Astrocyte of the spinal cord (primary cell): Measurements from ENCODE around the gene ESX1.
A peak's percentile ranks its signal among the peaks of the same experiment; 100 is the strongest.

Source experiments
- DNase-seq: peaks from one replicate; pipeline ENCODE4 v3.0.0; 2011; ENCODE audit warnings: low read depth, low spot score
- H3K4me3 ChIP-seq: 2 replicates; pipeline ENCODE4 v1.5.1; 2011; ENCODE audit warnings: low read depth, mild to moderate bottlenecking, low read length, moderate library complexity
- in situ Hi-C: cut with HindIII; loops from 2 replicates; pipeline ENCODE4 v1.10.0; 2017; ENCODE audit warnings: low sequenced_read_pairs
- TF ChIP-seq, protein P1 (sequence below): IDR thresholded peaks from 2 replicates; pipeline ENCODE4 v1.5.1; 2012; ENCODE audit warnings: low read depth, mild to moderate bottlenecking, low read length, inconsistent platforms

ESX1 gene

GRCh38 chrX:104282166-104282725, 27.5 kb upstream of the ESX1 start:
- TF ChIP-seq, protein P1, sequence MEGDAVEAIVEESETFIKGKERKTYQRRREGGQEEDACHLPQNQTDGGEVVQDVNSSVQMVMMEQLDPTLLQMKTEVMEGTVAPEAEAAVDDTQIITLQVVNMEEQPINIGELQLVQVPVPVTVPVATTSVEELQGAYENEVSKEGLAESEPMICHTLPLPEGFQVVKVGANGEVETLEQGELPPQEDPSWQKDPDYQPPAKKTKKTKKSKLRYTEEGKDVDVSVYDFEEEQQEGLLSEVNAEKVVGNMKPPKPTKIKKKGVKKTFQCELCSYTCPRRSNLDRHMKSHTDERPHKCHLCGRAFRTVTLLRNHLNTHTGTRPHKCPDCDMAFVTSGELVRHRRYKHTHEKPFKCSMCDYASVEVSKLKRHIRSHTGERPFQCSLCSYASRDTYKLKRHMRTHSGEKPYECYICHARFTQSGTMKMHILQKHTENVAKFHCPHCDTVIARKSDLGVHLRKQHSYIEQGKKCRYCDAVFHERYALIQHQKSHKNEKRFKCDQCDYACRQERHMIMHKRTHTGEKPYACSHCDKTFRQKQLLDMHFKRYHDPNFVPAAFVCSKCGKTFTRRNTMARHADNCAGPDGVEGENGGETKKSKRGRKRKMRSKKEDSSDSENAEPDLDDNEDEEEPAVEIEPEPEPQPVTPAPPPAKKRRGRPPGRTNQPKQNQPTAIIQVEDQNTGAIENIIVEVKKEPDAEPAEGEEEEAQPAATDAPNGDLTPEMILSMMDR = no peak
- in situ Hi-C loops = no loop called here
- H3K4me3 ChIP-seq = no peak overlapping the region
- no peak for DNase-seq

DNA sequence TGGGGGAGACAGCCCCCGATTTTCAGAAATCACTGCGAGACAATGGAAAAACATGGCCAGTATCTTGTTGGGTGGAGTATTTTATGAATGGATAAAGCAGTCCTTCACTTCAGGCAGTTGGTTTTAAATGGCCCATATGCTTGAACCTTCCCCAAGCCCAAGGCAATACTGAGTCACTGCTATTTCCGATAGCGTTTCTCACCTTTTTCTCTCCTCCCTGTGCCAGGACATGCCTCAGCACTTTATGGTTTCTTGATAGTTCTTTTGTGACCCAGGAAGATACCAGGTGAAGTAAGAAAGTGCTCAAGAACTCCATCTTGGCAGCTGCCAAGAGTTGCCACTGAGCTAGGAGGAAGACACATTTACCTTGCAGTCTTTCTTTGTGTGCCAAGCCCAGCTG, 26.8 kb upstream of the ESX1 start:
- in situ Hi-C loops = no loop called here
- DNase-seq = no peak
- H3K4me3 ChIP-seq = no peak overlapping the region
- TF ChIP-seq, protein P1 = no peak

- H3K4me3 ChIP-seq = no peak overlapping the region
- TF ChIP-seq, protein P1 = no peak
- DNase-seq = no peak
- in situ Hi-C loops = no loop called here
Observed at GRCh38 chrX:104280609-104281008, 25.9 kb upstream of the ESX1 start.

DNA sequence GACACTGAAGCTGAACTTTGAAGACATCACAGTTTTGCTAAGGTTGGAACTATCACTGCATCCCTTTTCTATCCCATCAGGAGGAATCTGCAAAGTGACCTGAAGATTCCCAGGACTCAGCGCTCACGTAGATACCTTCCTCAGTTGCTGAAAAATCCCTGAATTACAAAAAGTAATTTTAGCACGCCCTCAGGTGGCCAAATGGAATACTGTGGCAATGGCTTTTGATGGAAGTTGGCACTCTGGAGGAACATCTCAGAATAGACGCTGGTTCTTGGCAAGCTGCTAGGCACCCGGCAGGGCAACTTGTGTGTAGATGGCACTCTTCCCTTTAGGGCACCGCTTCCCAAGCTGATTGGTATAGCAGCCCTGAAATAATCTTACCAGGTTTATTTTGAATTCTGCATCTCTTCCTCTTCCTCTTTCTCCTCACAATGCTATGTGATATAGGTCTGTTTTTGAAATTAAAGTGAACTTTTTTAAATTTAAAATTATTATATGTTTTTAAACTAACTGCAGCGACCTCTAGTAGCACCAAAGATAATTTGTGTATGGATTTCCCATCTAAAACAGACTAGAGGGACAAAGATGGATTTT, 16.3 kb upstream of the ESX1 start:
- in situ Hi-C loops = no loop called here
- DNase-seq = peak; percentile 36
- peak overlapping the region; percentile 9 for H3K4me3 ChIP-seq
- TF ChIP-seq, protein P1 = peak; percentile 61

GRCh38 chrX:104270212-104270611, 15.5 kb upstream of the ESX1 start:
- in situ Hi-C loops = no loop called here
- TF ChIP-seq, protein P1 = no peak
- DNase-seq = no peak
- no peak overlapping the region for H3K4me3 ChIP-seq

GRCh38 chrX:104255465-104255864, 732 bp upstream of the ESX1 start:
- in situ Hi-C loops = no loop called here
- TF ChIP-seq, protein P1 = no peak
- DNase-seq = no peak
- H3K4me3 ChIP-seq = no peak overlapping the region
